Spleen (tissue), 7 donors: ENCODE results near the gene CCNJ.

Experiments
- CTCF ChIP-seq, 11 experiments: fragments of 200-600 bp in 7 of 11; fragments of 450-650 bp in 4 of 11; sonication (generic) in 4 of 11; IDR thresholded peaks in 8 of 11; conservative IDR thresholded peaks in 3 of 11; 1 replicate in 7 of 11; 2 replicates in 4 of 11; pipeline versions ENCODE4 v1.4.0 to v1.8.0; 2016 to 2021; ENCODE audit warnings: antibody characterized with exemption in 11 of 11, inconsistent platforms in 4 of 11, mild to moderate bottlenecking in 1 of 11
- POLR2A ChIP-seq, 3 donors: fragments of 450-650 bp; IDR thresholded peaks; one replicate each; pipeline ENCODE4 v1.5.1; 2017; ENCODE audit warnings: antibody characterized with exemption in 3 of 3, mild to moderate bottlenecking in 1 of 3
- donor health status: DM: no; HTN: no; CAD: no; lungs with moderate emphysema.
- donor health status: DM: no; HTN: no; CAD: no.
- donor health status: DM: no; HTN: no; CAD: no.

- TF ChIP-seq CTCF (IDR thresholded peaks at IDR 0.05 in 8 of 11, conservative IDR thresholded peaks at IDR 0.05 in 3 of 11) (no peak), POLR2A (IDR thresholded peaks at IDR 0.05) (no peak)
Observed at GRCh38 chr10:96046546-96046945, 3.2 kb downstream of the CCNJ start.
